ENCODE results near the gene FIG4. TPM values are rescaled to one million over a fixed set of nuclear protein-coding genes. Genes with fewer than 3 reads are reported as not detected.

Gene FIG4
- total RNA-seq, 4 donors from 2014 or later = 12.3 to 19.9 (median 17.1) TPM

- TF ChIP-seq EP300 (IDR thresholded peaks at IDR 0.05) (no peak), POLR2A (IDR thresholded peaks at IDR 0.05; ENCODE audit: low read depth) (no peak), POLR2AphosphoS5 (IDR thresholded peaks at IDR 0.05) (no peak)
- TF ChIP-seq, protein P1, sequence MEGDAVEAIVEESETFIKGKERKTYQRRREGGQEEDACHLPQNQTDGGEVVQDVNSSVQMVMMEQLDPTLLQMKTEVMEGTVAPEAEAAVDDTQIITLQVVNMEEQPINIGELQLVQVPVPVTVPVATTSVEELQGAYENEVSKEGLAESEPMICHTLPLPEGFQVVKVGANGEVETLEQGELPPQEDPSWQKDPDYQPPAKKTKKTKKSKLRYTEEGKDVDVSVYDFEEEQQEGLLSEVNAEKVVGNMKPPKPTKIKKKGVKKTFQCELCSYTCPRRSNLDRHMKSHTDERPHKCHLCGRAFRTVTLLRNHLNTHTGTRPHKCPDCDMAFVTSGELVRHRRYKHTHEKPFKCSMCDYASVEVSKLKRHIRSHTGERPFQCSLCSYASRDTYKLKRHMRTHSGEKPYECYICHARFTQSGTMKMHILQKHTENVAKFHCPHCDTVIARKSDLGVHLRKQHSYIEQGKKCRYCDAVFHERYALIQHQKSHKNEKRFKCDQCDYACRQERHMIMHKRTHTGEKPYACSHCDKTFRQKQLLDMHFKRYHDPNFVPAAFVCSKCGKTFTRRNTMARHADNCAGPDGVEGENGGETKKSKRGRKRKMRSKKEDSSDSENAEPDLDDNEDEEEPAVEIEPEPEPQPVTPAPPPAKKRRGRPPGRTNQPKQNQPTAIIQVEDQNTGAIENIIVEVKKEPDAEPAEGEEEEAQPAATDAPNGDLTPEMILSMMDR (IDR thresholded peaks at IDR 0.05) = no peak
- intact Hi-C loops (cut with DNase I) = no loop called here
- no peak for DNase-seq (ENCODE audit: extremely low spot score)
- H3K36me3 ChIP-seq = peaks cover 0 to 22% (median 3%) of the 10 kb centered on the region in 4 donors
- no peaks in the 10 kb centered on the region for H3K9me3 ChIP-seq
- H3K4me1 ChIP-seq = no peaks in the 10 kb centered on the region
- no peak overlapping the region for H3K4me3 ChIP-seq
- WGBS = 40% methylated on average over 1 of the region's 1 CpG
- no peaks in the 10 kb centered on the region for H3K27me3 ChIP-seq
- H3K27ac ChIP-seq (replicated peaks in 1 of 4) = no peak overlapping the region
These were observed 30.4 kb upstream of the FIG4 start for GRCh38 chr6:109660526-109661320.

DNA sequence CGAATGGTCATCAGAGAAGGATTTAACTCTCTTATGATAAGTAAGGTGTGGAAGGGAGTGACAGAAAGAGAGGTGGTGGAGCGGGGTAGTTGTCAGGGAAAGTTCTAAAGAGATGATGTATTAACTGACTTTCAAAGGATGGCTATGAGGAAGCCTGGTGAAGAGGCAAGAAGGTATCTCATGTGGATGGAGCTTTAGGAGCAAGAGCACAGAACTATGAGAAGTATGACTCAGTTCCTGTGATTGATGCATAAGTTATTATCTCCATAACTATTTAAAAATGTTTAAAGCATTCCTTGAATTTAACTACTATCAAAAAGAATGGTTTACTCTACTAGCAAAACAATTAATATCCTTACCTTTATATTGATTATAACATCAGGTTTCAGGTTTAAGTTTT, 28.9 kb upstream of the FIG4 start:
- intact Hi-C loops (cut with DNase I) = no loop called here
- TF ChIP-seq POLR2A (IDR thresholded peaks at IDR 0.05; ENCODE audit: low read depth) = no peak
- no peak for TF ChIP-seq POLR2AphosphoS5 (IDR thresholded peaks at IDR 0.05)
- TF ChIP-seq, protein P1 (IDR thresholded peaks at IDR 0.05) = no peak
- no peak for TF ChIP-seq EP300 (IDR thresholded peaks at IDR 0.05)
- Histone ChIP-seq H3K27me3 (no peaks in the 10 kb centered on the region), H3K36me3 (peaks cover 0 to 10% (median 0%) of the 10 kb centered on the region in 4 donors), H3K27ac (replicated peaks in 1 of 4) (no peak overlapping the region), H3K4me3 (no peak overlapping the region), H3K4me1 (no peaks in the 10 kb centered on the region), H3K9me3 (no peaks in the 10 kb centered on the region)
- 81% methylated on average over 2 of the region's 2 CpGs for WGBS
- no peak for DNase-seq (ENCODE audit: extremely low spot score)

- intact Hi-C loops (cut with DNase I) = no loop called here
- no peaks in the 10 kb centered on the region for H3K9me3 ChIP-seq
- WGBS = 76% methylated on average over 4 of the region's 4 CpGs
These were observed 21.3 kb upstream of the FIG4 start for GRCh38 chr6:109669811-109670210.

GRCh38 chr6:109671733-109672132, 19.4 kb upstream of the FIG4 start:
- Histone ChIP-seq H3K4me1 (no peaks in the 10 kb centered on the region), H3K9me3 (no peaks in the 10 kb centered on the region), H3K27me3 (no peaks in the 10 kb centered on the region), H3K36me3 (peaks cover 0 to 17% (median 0%) of the 10 kb centered on the region in 4 donors), H3K27ac (replicated peaks in 1 of 4) (no peak overlapping the region), H3K4me3 (no peak overlapping the region)
- intact Hi-C loops (cut with DNase I) = no loop called here
- no peak for TF ChIP-seq POLR2AphosphoS5 (IDR thresholded peaks at IDR 0.05)
- no peak for TF ChIP-seq EP300 (IDR thresholded peaks at IDR 0.05)
- TF ChIP-seq, protein P1 (IDR thresholded peaks at IDR 0.05) = no peak
- TF ChIP-seq POLR2A (IDR thresholded peaks at IDR 0.05; ENCODE audit: low read depth) = no peak
- DNase-seq (ENCODE audit: extremely low spot score) = no peak
- 79% methylated on average over 2 of the region's 2 CpGs for WGBS

More at GRCh38 chr6:109669811-109670210, 21.3 kb upstream of the FIG4 start:
- Histone ChIP-seq H3K27me3 (no peaks in the 10 kb centered on the region), H3K27ac (replicated peaks in 1 of 4) (no peak overlapping the region), H3K36me3 (peaks cover 0 to 17% (median 0%) of the 10 kb centered on the region in 4 donors), H3K4me1 (no peaks in the 10 kb centered on the region), H3K4me3 (no peak overlapping the region)
- TF ChIP-seq POLR2A (IDR thresholded peaks at IDR 0.05; ENCODE audit: low read depth) = no peak
- TF ChIP-seq POLR2AphosphoS5 (IDR thresholded peaks at IDR 0.05) = no peak
- TF ChIP-seq, protein P1 (IDR thresholded peaks at IDR 0.05) = no peak
- TF ChIP-seq EP300 (IDR thresholded peaks at IDR 0.05) = no peak
- no peak for DNase-seq (ENCODE audit: extremely low spot score)
